ENCODE measurements around the gene VPS39.

- no peak for TF ChIP-seq CTCF (IDR thresholded peaks at IDR 0.05; ENCODE audit: low read depth, low read length)
- TF ChIP-seq EZH2phosphoT487 (IDR thresholded peaks at IDR 0.05; ENCODE audit: low read depth): no peak
Observed at GRCh38 chr15:42226648-42227047, 18.5 kb upstream of the VPS39 start.
